GM12892 (cell line): Measurements from ENCODE around the gene DLST.

ENCODE experiments used
- DNase-seq: peaks from one replicate; pipeline ENCODE4 v3.0.0; 2011; ENCODE audit not compliant: insufficient read length
- FAIRE-seq: peaks from 2 replicates; lab custom pipeline; 2011; peaks lifted over from hg19 to GRCh38; lab: Jason Lieb, UNC
- POLR2A ChIP-seq: IDR thresholded peaks from 2 replicates; pipeline ENCODE4 v1.6.1; 2011; ENCODE audit warnings: low read depth, low read length, control low read depth
- POLR2AphosphoS5 ChIP-seq: IDR thresholded peaks from 2 replicates; pipeline ENCODE4 v1.6.1; 2011; ENCODE audit warnings: low read depth, low read length, control low read depth
- TAF1 ChIP-seq: IDR thresholded peaks from 2 replicates; pipeline ENCODE4 v1.6.1; 2011; ENCODE audit warnings: low read depth, mild to moderate bottlenecking, control low read depth, low read length, borderline replicate concordance

DLST gene

GRCh38 chr14:74846968-74847665 lies 34.6 kb upstream of the DLST start:
- FAIRE-seq (no peak), DNase-seq (no peak)
- TF ChIP-seq TAF1: no peak

DNA sequence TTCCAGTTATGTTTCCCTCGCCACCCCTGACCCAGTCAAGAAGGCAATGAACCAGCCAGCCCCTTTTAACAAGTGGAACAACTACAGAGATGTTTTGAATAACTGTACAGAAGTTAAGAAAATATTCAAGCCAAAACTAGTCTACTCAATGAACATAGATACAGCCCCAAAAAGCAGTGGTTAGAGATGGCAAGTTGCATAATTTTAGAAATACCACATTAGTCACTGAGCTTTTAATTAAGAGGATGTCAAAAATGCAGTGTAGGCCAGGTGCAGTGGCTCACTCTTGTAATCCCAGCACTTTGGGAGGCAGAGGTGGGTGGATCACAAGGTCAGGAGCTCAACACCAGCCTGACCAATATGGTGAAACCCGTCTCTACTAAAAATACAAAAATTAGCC lies 32.9 kb upstream of the DLST start:
- FAIRE-seq (no peak), DNase-seq (no peak)
- no peak for TF ChIP-seq POLR2A
- TF ChIP-seq POLR2AphosphoS5: no peak
- TF ChIP-seq TAF1: no peak

- DNase-seq: no peak
- no peak for TF ChIP-seq POLR2AphosphoS5
- TF ChIP-seq POLR2A: no peak
- no peak for TF ChIP-seq TAF1
- no peak for FAIRE-seq
Observed at GRCh38 chr14:74852922-74853530, 28.7 kb upstream of the DLST start.

DNA sequence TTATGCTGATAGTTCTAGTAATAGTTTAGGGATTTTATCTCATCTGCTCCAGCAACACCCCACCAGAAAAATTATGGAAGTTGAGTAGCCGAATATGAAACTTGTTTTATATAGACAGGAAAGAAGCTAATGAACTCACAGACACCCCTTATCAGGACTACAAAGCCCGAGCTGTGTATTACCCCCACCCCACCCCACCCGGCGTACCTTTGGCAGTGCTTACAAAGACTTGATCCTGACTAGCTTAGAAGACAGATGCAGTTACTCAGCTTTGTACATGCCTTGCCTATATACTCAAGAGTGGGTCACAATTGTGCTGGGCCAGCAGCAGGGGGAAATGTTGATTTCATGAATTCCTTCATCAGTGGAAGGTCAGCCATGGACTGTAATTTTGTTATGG lies 28.1 kb upstream of the DLST start:
- DNase-seq (no peak), FAIRE-seq (no peak)
- no peak for TF ChIP-seq TAF1
- no peak for TF ChIP-seq POLR2A
- no peak for TF ChIP-seq POLR2AphosphoS5

DNA sequence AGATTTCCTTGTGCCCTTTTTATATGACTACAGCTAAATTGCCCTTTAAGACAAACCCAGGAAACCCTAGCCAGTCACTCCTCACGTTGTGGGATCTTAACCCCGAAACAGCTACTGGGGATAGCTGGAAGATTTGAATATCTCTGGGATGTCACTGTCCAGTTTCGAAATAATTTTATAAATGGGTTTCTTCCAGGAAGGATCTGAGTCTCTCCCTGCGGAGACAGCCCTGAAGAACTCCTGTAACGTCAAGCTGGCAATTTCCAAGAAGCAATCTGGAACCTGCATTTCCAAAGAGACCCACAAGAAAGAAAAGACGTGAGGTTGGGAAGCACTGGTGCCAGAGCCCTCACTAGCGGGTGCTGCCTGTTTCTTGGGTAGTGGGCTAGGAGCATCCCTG lies 26.7 kb upstream of the DLST start:
- FAIRE-seq (no peak), DNase-seq (no peak)
- TF ChIP-seq POLR2A (no peak), TAF1 (no peak), POLR2AphosphoS5 (no peak)

DNA sequence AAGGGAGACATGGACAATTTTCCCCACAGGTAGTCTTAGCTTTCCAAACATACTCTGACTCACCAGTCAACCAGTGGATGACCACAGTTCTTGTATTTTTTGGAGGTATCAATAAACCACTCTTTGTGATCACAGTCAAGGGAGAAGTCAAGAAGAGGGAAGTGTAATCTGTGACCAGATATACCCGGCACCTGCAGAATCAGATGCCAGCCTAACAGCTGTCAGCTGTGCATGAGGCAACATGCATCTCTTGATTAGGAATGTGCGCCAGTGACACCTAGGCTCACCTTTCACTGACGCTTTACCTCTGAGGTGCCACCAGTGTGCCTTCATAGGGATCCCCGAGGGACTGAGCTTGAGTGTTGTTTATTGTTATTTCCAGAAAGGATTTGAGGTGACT lies 25.8 kb upstream of the DLST start:
- FAIRE-seq (no peak), DNase-seq (no peak)
- TF ChIP-seq TAF1 (no peak), POLR2AphosphoS5 (no peak), POLR2A (no peak)

GRCh38 chr14:74856366-74856765 lies 25.4 kb upstream of the DLST start:
- no peak for FAIRE-seq
- TF ChIP-seq POLR2A (no peak), POLR2AphosphoS5 (no peak), TAF1 (no peak)
- no peak for DNase-seq

- TF ChIP-seq POLR2AphosphoS5: no peak
- no peak for TF ChIP-seq TAF1
- TF ChIP-seq POLR2A: no peak
- no peak for FAIRE-seq
- DNase-seq: no peak
Observed at GRCh38 chr14:74858022-74858421, 23.7 kb upstream of the DLST start.

DNA sequence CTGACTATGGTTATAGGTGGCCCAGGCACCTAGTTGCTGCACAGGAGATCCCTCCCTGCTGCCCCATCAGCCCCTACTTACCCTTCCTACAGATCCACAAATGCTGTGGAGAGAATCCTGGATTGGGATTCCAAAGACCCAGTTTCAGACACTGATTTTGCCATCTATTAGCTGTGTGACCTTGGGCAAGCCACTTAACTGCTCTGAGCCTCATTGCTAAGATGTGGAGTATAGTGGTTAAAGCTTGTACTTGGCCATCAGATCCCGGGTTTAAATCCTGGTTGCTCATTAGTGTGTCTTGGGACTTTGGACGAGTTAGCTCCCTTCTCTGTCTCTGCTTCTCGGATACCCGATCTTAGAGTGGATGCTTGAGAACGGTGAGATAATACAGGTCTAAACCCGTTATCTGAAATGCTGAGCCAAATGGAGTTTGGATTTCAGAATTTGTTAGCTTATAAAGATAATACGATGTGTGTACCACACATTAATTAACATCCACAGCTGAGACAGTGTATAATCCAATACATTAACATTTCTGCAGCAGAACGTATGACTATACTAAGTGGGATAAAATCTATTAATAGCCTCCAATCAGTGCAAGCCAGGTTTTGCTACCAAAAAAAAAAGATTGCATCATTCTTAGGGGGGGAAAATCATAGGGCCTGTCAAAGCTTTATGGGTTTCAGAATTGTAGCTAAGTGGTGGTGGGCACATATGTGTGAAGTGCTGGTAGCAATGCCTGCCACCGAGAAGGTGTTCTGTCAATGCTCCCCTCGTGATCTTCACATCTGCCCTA lies 21.8 kb upstream of the DLST start:
- DNase-seq (no peak), FAIRE-seq (no peak)

GRCh38 chr14:74860899-74861733 lies 20.6 kb upstream of the DLST start:
- peak; percentile 36 for DNase-seq
- peak; percentile 86 for FAIRE-seq
- no peak for TF ChIP-seq POLR2AphosphoS5
- TF ChIP-seq TAF1: no peak

More for the DNA sequence above, 21.8 kb upstream of the DLST start:
- TF ChIP-seq TAF1 (no peak), POLR2A (no peak), POLR2AphosphoS5 (no peak)

GRCh38 chr14:74861734-74862090 lies 20.0 kb upstream of the DLST start:
- DNase-seq (no peak), FAIRE-seq (no peak)
- TF ChIP-seq TAF1 (no peak), POLR2A (no peak), POLR2AphosphoS5 (no peak)
